ENCODE measurements around the gene RNF135. TPM values are rescaled to one million over a fixed set of nuclear protein-coding genes. Genes with fewer than 3 reads are reported as not detected.

Gene RNF135
- total RNA-seq, 1 donor from 2014 or later: 25.3 TPM

GRCh38 chr17:30995347-30995746, 24.5 kb downstream of the RNF135 start:
- Histone ChIP-seq H3K4me3 (no peak overlapping the region), H3K4me1 (no peaks in the 10 kb centered on the region), H3K27me3 (no peaks in the 10 kb centered on the region), H3K36me3 (peaks cover 80% of the 10 kb centered on the region), H3K27ac (no peak overlapping the region), H3K9me3 (no peaks in the 10 kb centered on the region)
- no peak for TF ChIP-seq CTCF (IDR thresholded peaks at IDR 0.05)
- intact Hi-C loops (cut with DNase I): no loop called here
- ATAC-seq (no peak), DNase-seq (no peak)

GRCh38 chr17:30996486-30996885, 25.6 kb downstream of the RNF135 start:
- no peak for TF ChIP-seq CTCF (IDR thresholded peaks at IDR 0.05)
- H3K36me3 ChIP-seq: peaks cover 89% of the 10 kb centered on the region

GRCh38 chr17:30997270-30997669, 26.4 kb downstream of the RNF135 start:
- Histone ChIP-seq H3K4me1 (no peaks in the 10 kb centered on the region), H3K27me3 (no peaks in the 10 kb centered on the region), H3K27ac (no peak overlapping the region), H3K36me3 (peaks cover 86% of the 10 kb centered on the region), H3K4me3 (no peak overlapping the region), H3K9me3 (no peaks in the 10 kb centered on the region)
- intact Hi-C loops (cut with DNase I): no loop called here
- no peak for TF ChIP-seq CTCF (IDR thresholded peaks at IDR 0.05)
- DNase-seq (no peak), ATAC-seq (no peak)

More at GRCh38 chr17:30996486-30996885, 25.6 kb downstream of the RNF135 start:
- H3K27ac ChIP-seq: no peak overlapping the region
- intact Hi-C loops (cut with DNase I): no loop called here
- H3K9me3 ChIP-seq: no peaks in the 10 kb centered on the region
- DNase-seq (no peak), ATAC-seq (no peak)
- no peaks in the 10 kb centered on the region for H3K27me3 ChIP-seq
- no peak overlapping the region for H3K4me3 ChIP-seq
- H3K4me1 ChIP-seq: no peaks in the 10 kb centered on the region

DNA sequence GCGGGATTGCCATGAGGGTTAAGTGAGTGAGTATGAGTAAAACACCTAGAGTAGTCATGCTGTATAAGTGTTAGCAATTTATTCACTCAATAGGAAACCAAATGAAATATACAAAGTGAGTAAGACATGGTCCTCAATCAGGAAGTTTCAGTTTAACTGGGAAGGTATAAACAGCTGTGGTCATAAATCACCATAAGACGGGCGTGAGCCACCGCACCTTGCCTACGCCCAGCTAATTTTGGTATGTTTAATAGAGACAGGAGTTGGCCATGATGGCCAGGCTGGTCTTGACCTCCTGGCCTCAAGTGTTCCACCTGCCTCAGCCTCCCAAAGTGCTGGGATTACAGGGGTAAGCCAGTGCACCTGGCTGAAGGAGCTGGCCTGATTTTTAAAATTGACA, 27.0 kb downstream of the RNF135 start:
- ATAC-seq: no peak
- no peak for TF ChIP-seq CTCF (IDR thresholded peaks at IDR 0.05)

GRCh38 chr17:31002047-31002446, 31.2 kb downstream of the RNF135 start:
- ATAC-seq (no peak), DNase-seq (no peak)
- H3K4me3 ChIP-seq: no peak overlapping the region
- no peaks in the 10 kb centered on the region for H3K9me3 ChIP-seq
- no peaks in the 10 kb centered on the region for H3K4me1 ChIP-seq
- intact Hi-C loops (cut with DNase I): no loop called here
- H3K36me3 ChIP-seq: peaks cover 56% of the 10 kb centered on the region
- no peak for TF ChIP-seq CTCF (IDR thresholded peaks at IDR 0.05)
- H3K27me3 ChIP-seq: no peaks in the 10 kb centered on the region
- H3K27ac ChIP-seq: no peak overlapping the region

More for the DNA sequence above, 27.0 kb downstream of the RNF135 start:
- Histone ChIP-seq H3K9me3 (no peaks in the 10 kb centered on the region), H3K27ac (no peak overlapping the region), H3K4me3 (no peak overlapping the region), H3K4me1 (no peaks in the 10 kb centered on the region), H3K36me3 (peaks cover 86% of the 10 kb centered on the region), H3K27me3 (no peaks in the 10 kb centered on the region)
- no peak for DNase-seq
- intact Hi-C loops (cut with DNase I): no loop called here

DNA sequence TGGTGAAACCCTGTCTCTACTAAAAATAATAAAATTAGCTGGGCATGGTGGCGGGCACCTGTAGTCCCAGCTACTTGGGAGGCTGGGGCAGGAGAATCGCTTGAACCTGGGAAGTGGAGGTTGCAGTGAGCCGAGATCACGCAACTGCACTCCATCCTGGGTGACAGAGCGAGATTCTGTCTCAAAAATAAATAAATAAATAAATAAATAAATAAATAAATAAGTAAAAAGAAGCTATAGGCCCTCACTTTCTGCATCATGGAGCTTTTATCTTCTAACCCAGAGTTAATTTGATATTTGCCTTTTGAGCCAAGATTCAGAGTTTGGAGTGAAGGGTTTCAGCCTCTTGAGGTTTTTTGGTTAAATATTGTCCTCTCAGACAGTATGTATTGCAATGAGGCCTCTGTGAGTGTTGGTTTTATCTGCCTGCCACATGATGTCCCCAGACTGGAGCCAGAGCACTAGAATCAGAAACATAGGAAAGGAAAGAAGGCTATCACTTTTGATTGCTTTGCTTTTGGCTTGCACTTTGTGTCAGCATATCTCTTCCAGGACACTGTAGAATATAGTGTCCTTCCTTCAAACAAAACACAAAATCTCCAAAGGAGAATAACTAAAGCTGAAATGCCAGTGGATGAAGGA, 32.5 kb downstream of the RNF135 start:
- peaks cover 43% of the 10 kb centered on the region for H3K36me3 ChIP-seq
- no peaks in the 10 kb centered on the region for H3K9me3 ChIP-seq
- peaks cover 3% of the 10 kb centered on the region for H3K4me1 ChIP-seq
- intact Hi-C loops (cut with DNase I): no loop called here
- no peak overlapping the region for H3K27ac ChIP-seq
- no peaks in the 10 kb centered on the region for H3K27me3 ChIP-seq
- H3K4me3 ChIP-seq: no peak overlapping the region
- no peak for DNase-seq
- TF ChIP-seq CTCF (IDR thresholded peaks at IDR 0.05): no peak
- ATAC-seq: no peak

Measured in upper lobe of right lung (tissue), 1 donor.